NCI-H446 treated with DMSO at 0.1 percent for 48 hours (cell line): Measurements from ENCODE around the gene TNNI2.

ENCODE experiments used
- DNase-seq: peaks from one replicate; lab custom pipeline; 2025; lab: John Stamatoyannopoulos, UW

Gene TNNI2

GRCh38 chr11:1888811-1889210 is 50.0 kb downstream of the TNNI2 start:
- DNase-seq = no peak

DNA sequence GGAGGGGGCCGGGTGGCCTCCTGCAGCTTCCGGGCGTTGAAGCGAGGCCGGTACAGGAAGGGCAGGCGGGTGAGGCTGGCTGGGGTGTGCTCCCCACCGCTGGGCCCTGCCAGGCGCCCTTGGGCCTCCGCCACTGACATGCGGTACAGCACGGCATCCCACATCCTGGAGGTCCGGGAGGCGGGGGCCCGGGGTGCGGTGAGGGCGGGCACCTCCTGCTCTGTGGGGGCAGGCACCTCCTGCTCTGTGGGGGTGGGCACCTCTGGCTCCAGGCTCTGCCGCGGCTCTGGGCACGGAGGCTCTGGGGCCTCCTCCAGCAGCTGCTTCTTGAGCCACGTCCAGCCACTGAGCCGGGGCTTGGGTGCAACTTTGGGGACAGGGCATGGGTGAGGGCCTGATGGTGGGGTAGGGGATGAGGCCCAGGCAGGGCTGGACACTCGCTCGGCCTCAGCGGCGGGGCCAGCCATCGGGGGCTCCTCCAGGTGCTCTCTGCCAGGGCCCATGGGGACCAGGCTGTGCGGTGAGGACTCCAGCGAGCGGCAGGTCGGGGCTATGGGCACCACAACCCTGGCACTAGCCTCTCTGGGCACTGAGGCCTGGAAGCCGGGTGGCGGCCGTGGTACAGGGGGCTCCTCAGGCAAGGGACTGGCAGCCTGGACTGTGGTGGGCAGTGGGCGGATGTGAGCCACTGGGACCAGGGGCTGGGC is 50.6 kb downstream of the TNNI2 start:
- DNase-seq = no peak

GRCh38 chr11:1889941-1890855 is 51.4 kb downstream of the TNNI2 start:
- no peak for DNase-seq
